Iris pigment epithelial cell (primary cell): ENCODE data around the gene WDR5.
"Not testable (repeated sequence)": the region's sequence is repeated elsewhere in the genome, so short reads cannot be mapped to it uniquely, and the experiment has no call there.

Experiments
- DNase-seq: peaks from one replicate; pipeline ENCODE4 v3.0.0-alpha.2; 2011; ENCODE audit warnings: low read depth

Gene WDR5

DNA sequence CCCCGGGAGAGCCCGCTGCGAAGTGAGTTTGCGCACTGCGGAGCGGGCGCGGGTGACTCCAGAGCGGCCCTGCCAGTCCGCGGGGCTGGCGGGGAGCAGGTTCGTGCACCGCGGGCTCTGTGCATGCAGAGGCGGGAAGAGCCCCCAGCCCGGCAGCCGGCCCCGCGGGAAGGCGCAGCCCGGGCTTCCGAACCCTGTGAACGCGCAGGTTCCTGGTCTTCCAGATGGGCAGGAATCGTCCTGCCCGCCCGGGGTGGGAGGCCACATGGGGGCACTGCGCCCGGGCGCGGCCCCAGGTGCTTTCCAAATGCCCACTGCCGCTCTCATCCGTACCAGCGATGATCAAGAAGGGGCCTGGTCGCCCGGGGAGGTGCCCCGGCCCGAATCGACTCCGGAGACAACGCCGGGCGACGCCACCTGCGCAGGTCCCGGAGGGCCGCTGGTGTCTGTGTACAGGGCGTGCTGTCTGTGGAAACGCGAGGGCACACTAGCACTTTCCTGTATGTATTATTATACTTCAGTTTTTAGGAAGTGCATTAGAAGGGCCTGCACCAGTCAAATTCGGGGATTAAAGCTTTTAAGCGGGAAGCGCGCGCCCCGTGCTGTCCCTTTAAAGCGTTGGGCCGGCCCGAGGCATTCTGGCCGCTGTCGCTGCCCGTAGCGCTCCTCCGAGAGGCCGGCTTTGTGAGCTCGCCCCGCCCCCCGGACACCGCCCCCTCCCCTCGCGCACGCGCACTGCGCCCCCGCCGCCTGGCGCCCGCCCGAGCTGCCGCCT, at the start of gene WDR5:
TSS of gene WDR5 (plus strand) at position 740 of the 775 bp plus-strand sequence. CDS start 3,796 bp downstream, outside the sequence.
- DNase-seq = peak; percentile 84

GRCh38 chr9:134088063-134088725, 47.7 kb upstream of the WDR5 start:
- DNase-seq = no peak

DNA sequence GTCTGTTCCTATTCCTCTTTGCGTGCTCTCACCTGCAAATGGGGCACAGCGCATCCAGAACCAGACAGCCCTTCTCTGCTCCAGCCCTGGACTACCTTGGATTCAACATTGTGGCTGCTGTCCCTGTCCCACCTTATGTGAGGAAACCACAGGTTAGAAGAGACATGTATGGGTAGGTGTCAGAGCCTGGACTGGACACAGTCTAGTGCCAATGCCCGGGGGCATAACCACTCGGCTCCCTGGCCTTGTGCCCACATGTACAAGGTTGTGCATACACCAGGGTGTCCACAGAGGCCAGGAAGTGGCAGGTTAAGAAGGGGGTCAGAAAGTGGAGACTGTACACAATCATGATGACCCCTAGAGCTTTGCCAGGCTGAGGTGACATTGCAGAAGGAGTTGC, 45.9 kb upstream of the WDR5 start:
- no peak for DNase-seq

- peak; percentile 25 for DNase-seq
These were observed 36.6 kb upstream of the WDR5 start for GRCh38 chr9:134099123-134099761.

DNA sequence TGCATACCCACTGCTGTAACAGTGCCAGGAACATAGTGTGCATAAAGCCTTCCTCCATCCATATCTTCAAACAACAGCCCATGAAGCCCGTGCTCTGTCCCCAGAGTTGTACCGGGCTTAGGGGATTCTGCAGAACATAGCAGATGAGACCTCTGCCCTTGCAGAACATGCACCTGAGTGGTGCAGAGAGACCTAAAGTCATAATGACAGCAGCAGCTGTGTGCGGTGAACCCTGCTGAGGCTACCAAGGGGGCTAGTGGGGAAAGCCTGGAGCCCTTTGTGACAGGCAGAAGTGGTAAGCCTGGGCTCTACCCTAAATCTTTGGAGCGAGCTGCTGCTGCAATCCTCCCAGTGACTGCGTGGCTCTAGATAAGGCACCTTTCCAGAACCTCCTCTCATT, 35.8 kb upstream of the WDR5 start:
- no peak for DNase-seq

- DNase-seq = not testable (repeated sequence)
These were observed 34.7 kb upstream of the WDR5 start for GRCh38 chr9:134101133-134101532.

- DNase-seq = no peak
These were observed 34.2 kb upstream of the WDR5 start for GRCh38 chr9:134101623-134102149.

DNA sequence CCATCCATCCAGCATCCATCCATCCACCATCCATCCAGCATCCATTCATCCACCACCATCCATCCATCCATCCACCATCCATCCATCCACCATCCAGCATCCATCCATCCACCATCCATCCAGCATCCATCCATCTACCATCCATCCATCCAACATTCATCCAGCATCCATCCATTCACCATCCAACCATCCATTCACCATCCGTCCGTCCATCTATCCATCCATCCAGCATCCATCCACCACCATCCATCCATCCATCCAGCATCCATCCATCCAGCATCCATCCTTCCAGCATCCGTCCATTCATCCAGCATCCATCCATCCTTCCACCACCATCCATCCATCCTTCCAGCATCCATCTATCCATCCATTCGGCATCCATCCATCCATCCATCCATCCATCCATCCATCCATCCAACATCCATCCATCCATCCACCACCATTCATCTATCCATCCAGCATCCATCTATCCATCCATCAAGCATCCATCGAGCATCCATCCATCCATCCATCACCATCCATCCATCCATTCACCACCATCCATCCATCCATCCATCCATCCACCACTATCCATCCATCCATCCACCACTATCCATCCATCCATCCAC, 32.4 kb upstream of the WDR5 start:
- DNase-seq = no peak

- no peak for DNase-seq
These were observed 24.8 kb upstream of the WDR5 start for GRCh38 chr9:134111064-134111463.

DNA sequence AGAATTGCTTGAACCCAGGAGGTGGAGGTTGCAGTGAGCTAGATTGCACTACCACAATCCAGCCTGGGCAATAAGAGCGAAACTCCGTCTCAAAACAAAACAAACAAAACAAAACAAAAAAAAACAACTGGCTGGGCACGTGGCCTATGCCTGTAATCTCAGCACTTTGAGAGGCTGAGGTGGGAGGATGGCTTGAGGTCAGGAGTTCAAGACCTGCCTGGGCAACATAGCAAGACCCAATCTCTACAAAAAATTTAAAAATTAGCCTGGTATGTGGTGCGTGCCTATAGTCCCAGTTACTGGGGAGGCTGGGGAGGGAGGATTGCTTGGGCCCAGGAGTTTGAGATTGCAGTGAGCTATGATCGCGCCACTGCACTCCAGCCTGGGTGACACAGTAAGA, 23.3 kb upstream of the WDR5 start:
- DNase-seq = no peak

DNA sequence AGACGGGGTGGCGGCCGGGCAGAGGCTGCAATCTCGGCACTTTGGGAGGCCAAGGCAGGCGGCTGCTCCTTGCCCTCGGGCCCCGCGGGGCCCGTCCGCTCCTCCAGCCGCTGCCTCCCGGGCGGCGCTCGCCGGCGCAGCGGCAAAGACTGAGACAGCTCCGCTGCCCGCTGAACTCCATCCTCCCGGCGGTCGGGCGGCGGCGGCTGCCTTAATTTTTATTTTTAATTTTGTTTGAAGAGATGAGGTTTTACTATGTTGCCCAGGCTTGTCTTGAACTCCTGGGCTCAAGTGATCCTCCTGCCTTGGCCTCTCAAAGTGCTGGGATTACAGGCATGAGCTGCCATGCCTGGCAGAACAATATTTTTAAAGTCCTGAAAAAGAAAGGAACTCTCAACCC, 16.9 kb upstream of the WDR5 start:
- not testable (repeated sequence) for DNase-seq

DNA sequence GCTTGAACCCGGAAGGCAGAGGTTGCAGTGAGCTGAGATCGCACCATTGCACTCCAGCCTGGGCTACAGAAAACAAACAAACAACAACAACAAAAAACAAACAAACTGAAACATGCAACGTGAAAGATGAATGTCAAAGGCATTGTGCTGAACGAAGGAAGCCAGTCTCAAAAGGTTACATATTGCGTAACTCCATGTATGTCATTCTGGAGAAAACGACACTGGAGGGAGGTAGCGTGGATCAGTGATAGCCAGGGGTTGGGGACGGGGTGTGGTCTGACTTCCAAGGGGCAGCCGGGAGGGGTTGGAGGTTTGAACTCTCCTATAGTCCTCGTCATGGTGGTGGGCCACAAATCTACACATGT, 12.1 kb upstream of the WDR5 start:
- no peak for DNase-seq

DNA sequence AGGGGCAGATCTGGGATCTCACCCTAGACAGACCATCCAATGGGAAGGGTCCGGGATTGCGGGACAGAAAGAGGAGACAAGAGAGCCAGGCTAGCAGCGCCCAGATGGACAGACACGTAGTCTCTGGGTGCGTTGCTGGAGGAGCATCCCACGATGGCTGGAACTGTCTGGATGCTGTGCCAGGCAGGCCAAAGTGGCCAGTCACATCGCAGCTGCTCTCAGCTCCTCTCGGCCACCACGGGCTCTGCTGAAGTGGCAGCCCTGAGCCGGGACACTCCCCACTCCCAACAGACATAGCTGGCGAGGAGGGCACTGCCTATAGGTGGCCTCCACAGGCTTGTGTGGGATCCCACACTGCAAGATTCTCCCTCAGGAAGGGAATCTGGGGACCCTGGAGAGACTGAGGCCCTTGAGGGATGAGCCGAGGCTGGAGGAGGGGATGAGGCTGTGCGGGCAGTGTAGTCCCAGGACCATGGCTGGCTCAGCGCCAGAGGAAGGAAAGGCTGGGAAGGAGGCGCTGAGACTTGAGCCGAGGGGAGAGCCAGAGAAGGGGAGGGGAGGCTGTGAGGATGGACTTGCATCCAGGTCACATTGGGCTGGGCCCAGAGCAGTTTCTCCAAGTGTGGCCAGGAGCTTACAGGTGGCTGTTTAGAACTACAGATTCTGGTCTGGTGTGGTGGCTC, 10.3 kb upstream of the WDR5 start:
- DNase-seq = no peak

DNA sequence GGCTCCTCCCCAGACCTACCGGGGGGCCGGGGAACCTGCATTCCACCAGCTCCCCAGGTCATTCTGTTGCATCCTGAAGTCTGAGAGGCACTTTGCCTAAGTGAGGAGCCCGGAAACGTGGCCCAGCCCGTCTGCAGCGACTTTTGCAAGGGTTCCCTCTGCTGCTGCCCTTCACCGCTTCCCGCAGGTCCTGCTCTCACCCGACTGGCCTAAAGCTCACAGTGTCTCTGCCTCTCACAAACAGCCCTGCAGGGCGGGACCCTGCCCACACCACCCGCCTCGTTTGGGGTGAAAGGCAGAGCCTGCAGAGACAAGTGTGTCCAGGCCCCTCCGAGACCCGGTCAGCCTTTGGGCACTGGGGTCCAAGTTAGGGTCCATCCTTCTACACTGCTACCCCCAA, 9.5 kb upstream of the WDR5 start:
- DNase-seq = no peak

- no peak for DNase-seq
These were observed 8.8 kb upstream of the WDR5 start for GRCh38 chr9:134127065-134127580.

- DNase-seq = no peak
These were observed 8.3 kb upstream of the WDR5 start for GRCh38 chr9:134127616-134128015.

GRCh38 chr9:134128727-134129679, 6.9 kb upstream of the WDR5 start:
- no peak for DNase-seq

- no peak for DNase-seq
These were observed 5.1 kb upstream of the WDR5 start for GRCh38 chr9:134130503-134131375.

DNA sequence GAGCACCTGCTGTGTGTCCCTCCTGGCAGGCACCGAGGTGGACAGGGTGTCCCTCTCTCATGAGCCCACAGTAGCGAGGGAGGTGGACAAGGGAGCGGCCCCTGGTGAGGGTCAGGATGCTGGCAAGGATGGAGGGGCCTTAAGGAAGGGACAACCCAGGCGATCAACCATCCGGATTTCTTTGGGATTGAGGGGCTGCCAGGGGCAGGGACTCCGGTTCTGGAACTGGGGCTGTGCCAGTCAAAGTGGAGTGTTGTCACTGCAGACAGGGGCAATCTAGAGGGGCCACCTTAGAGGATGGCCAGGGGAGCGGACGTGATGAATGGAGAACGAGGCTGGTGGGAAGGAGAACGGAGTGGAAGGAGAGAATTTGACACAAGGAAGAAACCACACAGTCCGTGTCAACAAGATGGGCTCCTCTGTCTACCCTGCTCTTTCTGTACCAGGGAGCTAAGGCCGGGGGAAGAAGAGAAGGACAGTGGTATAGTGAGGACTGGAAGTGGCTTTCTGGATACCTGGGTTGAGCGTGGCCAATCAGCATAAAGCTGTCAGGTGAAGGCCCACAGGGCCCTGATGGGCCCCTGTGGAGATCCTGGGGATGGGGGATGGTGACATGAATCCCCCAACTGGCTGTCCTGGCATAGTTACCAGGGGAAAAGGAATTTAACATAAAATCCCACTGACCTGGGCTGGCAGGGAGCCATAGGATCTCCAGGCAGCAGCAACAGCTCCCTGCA, 4.2 kb upstream of the WDR5 start:
- DNase-seq = no peak
